M059J (cell line): Measurements from ENCODE around the gene DHODH. TPM values are rescaled to one million over a fixed set of nuclear protein-coding genes. Genes with fewer than 3 reads are reported as not detected.

Experiments used
- DNase-seq: peaks from one replicate; pipeline ENCODE4 v3.0.0-alpha.2; 2012; ENCODE audit warnings: low read depth
- total RNA-seq: library from RNA; depleted of rRNA; stranded (reverse); fragments of >200 nt; shearing (Covaris generic); gene quantifications from 2 replicates; pipeline ENCODE4 v1.2.3, GENCODE V29; 2014

The DHODH gene
- total RNA-seq, 1 experiment from 2014 or later, result 5.3 TPM

GRCh38 chr16:72013888-72014581 is 5.5 kb downstream of the DHODH start:
- no peak for DNase-seq

GRCh38 chr16:72014675-72015074 is 6.1 kb downstream of the DHODH start:
- DNase-seq, result no peak

GRCh38 chr16:72015124-72015523 is 6.6 kb downstream of the DHODH start:
- DNase-seq, result no peak

GRCh38 chr16:72018470-72018869 is 9.9 kb downstream of the DHODH start:
- DNase-seq, result no peak

- no peak for DNase-seq
These were observed 12.5 kb downstream of the DHODH start for GRCh38 chr16:72021043-72021442.

GRCh38 chr16:72022127-72022526 is 13.6 kb downstream of the DHODH start:
- DNase-seq, result no peak

GRCh38 chr16:72023962-72024361 is 15.4 kb downstream of the DHODH start:
- no peak for DNase-seq

- no peak for DNase-seq
These were observed 16.4 kb downstream of the DHODH start for GRCh38 chr16:72024862-72025382.

- DNase-seq, result no peak
These were observed 17.0 kb downstream of the DHODH start for GRCh38 chr16:72025404-72026114.

GRCh38 chr16:72027669-72028378 is 19.3 kb downstream of the DHODH start:
- DNase-seq, result no peak

- no peak for DNase-seq
These were observed 21.2 kb downstream of the DHODH start for GRCh38 chr16:72029567-72030271.

- DNase-seq, result no peak
These were observed 24.9 kb downstream of the DHODH start for GRCh38 chr16:72033437-72033836.

- DNase-seq, result no peak
These were observed 27.6 kb downstream of the DHODH start for GRCh38 chr16:72036098-72036497.

GRCh38 chr16:72042157-72042660 is 33.7 kb downstream of the DHODH start:
- DNase-seq, result peak; percentile 72

- no peak for DNase-seq
These were observed 34.5 kb downstream of the DHODH start for GRCh38 chr16:72043058-72043457.

- no peak for DNase-seq
These were observed 35.0 kb downstream of the DHODH start for GRCh38 chr16:72043539-72043938.

GRCh38 chr16:72044296-72044695 is 35.8 kb downstream of the DHODH start:
- no peak for DNase-seq

- DNase-seq, result no peak
These were observed 36.3 kb downstream of the DHODH start for GRCh38 chr16:72044825-72045359.

- no peak for DNase-seq
These were observed 40.6 kb downstream of the DHODH start for GRCh38 chr16:72049110-72049509.

- no peak for DNase-seq
These were observed 42.4 kb downstream of the DHODH start for GRCh38 chr16:72050769-72051464.

GRCh38 chr16:72051818-72052217 is 43.3 kb downstream of the DHODH start:
- no peak for DNase-seq
